Stimulated activated naive CD8-positive, alpha-beta T cell treated with anti-CD3 and anti-CD28 coated beads, Interleukin-15, amount 100 ng/mL, for 72 hours (primary cell): ENCODE data around the gene USP24.

Experiments used
- ATAC-seq: fragments of 150-1000 bp; cut with Tn5 transposase; 2 replicates; pipeline ENCODE4 v1.10.0; 2021; ENCODE audit warnings: mild to moderate bottlenecking, moderate library complexity
- DNase-seq, 2 donors: peaks; one replicate each; pipeline ENCODE4 v3.0.0; 2021 to 2022
- H3K27ac Mint-ChIP-seq, 2 donors: one replicate each; pipeline ENCODE4 v1.8.0; 2022; ENCODE audit warnings: mild to moderate bottlenecking in 2 of 2, mixed read lengths in 2 of 2, moderate library complexity in 2 of 2
- H3K27me3 Mint-ChIP-seq: one replicate; pipeline ENCODE4 v1.8.0; 2022; ENCODE audit warnings: mixed read lengths
- H3K4me1 Mint-ChIP-seq: one replicate; pipeline ENCODE4 v1.8.0; 2022; ENCODE audit warnings: mild to moderate bottlenecking, mixed read lengths
- H3K4me3 Mint-ChIP-seq, 2 donors: one replicate each; pipeline ENCODE4 v1.8.0; 2022; ENCODE audit warnings: mild to moderate bottlenecking in 2 of 2, mixed read lengths in 2 of 2, moderate library complexity in 1 of 2
- H3K9me3 Mint-ChIP-seq, 2 donors: one replicate each; pipeline ENCODE4 v1.8.0; 2022; ENCODE audit warnings: mixed read lengths in 2 of 2

USP24 gene

DNA sequence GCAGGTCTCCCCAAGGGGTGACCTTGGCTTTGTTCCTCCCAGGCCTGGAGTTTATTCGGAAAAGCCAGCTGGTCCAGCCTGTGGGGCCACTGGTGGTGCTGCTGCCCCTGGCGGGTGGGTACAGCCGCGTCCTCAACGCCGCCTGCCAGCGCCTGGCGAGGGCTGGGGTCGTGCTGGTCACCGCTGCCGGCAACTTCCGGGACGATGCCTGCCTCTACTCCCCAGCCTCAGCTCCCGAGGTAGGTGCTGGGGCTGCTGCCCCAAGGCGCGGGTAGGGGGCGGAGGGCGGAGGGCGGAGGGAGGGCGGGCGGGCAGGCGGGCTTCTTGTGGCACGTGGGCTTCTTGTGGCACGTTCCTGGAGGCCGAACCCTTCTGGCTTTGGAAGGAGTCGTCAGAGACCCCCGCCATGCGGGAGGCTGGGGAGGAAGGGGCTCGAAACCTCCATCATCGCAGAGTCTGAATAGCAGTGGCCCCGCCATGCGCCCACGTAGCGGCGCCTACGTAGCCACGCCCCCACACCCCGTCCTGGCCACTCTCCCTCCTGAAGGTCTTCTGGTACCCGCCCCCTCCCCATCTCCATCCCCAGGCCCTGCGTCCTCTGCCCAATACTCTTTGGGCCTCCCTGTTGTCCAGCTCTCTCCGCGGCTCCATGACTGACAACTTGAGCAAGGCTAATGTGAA, 159.1 kb downstream of the USP24 start:
- H3K27me3 Mint-ChIP-seq = no peaks in the 10 kb centered on the region
- no peak for DNase-seq
- peaks cover 12% of the 10 kb centered on the region for H3K4me1 Mint-ChIP-seq
- ATAC-seq = peak; percentile 13
- H3K4me3 Mint-ChIP-seq = no peak overlapping the region
- no peak overlapping the region for H3K27ac Mint-ChIP-seq
- H3K9me3 Mint-ChIP-seq = no peaks in the 10 kb centered on the region

DNA sequence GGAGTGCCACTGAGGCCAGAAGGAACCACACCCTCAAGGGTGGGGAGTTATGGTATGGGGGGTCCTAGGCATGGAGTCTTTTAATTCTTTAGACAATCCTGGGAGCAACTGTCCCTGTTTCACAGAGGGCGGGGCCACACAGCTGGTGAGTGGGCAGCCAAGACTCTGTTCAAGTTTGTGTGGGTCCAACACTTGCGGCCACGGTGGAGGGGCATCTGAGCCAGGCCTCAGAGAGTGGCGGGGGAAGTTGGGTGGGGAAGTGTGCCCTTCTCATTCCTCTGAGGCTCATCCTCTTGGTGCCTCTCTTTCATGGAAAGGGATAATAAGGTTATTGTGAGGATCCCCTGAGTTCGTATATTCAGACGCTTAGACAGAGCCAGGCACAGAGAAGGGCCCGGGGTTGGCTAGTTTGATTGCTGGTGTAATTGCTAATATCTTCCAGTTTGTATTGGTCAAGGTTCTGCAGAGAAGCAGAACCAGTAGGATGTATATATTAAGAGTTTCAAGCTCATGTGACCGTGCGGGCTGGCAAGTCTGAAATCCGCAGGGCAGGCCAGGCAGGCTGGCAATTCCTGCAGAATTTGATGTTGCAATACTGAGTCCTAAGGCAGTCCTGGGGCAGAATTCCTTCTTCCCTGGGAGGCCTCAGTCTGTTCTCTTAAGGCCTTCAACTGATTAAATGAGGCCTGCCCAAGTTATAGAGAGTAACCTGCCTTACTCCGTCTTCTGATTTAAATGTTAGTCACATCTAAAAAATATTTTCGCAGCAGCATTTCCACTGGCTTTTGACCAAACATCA, 159.9 kb downstream of the USP24 start:
- Mint-ChIP-seq H3K27me3 (no peaks in the 10 kb centered on the region), H3K4me3 (no peak overlapping the region), H3K4me1 (peaks cover 4% of the 10 kb centered on the region), H3K9me3 (no peaks in the 10 kb centered on the region), H3K27ac (no peak overlapping the region)
- ATAC-seq (no peak), DNase-seq (no peak)

DNA sequence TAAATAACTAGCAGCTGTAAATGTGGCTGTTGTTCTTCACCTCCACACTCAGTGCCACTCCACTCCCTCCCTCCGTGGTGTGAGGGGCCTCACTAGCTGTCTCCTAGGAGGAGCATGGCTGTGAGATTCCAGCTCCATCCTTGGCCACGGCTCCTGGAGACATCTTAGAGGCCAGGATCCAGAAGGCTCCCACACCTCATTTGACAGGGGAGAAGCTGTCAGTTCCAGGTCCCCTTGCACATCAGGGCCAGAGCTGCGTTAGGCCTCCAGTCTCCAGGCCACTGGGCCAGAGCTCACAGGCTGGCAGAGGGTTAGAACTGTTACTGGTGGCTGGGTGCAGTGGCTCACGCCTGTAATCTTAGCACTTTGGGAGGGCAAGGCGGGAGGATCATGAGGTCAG, 160.8 kb downstream of the USP24 start:
- H3K4me3 Mint-ChIP-seq = no peak overlapping the region
- no peaks in the 10 kb centered on the region for H3K27me3 Mint-ChIP-seq
- H3K9me3 Mint-ChIP-seq = no peaks in the 10 kb centered on the region
- ATAC-seq (no peak), DNase-seq (no peak)
- H3K4me1 Mint-ChIP-seq = no peaks in the 10 kb centered on the region
- H3K27ac Mint-ChIP-seq = no peak overlapping the region

DNA sequence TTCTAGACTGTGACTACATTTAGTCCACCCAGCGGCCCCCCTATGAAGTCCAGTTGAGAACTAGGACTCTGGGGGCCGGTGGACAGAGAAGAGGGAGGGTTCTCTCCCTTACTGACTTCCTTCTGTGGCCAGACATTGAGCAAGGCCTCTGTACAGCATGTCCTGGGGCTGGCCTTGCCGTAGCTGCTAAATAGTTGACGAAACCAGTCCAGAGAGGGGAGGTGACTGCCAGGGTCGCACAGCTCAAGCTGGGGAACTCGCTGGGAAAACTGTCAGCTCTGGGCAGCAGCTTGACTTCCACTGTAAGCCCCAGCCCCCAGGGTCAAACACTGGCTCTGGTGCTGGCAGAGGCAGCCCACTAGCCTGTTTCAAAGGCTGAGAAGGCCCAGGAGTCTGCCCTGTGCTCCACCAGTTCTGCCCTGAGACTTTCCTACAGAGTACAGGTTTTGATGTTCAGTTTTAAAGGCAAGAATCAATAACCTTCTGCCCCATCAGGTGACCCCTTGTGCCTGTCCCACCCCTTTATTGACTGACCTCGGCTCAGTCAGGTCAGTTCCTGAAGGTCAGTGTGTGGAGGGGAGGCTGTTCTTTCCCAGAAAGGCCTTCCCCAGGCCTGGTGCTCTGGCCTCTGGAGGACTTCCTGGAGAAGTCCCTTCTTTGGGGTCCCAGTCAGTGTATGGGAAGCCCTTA, 161.8 kb downstream of the USP24 start:
- Mint-ChIP-seq H3K27ac (no peak overlapping the region), H3K4me3 (no peak overlapping the region), H3K27me3 (no peaks in the 10 kb centered on the region), H3K9me3 (no peaks in the 10 kb centered on the region), H3K4me1 (no peaks in the 10 kb centered on the region)
- DNase-seq = no peak
- no peak for ATAC-seq

DNA sequence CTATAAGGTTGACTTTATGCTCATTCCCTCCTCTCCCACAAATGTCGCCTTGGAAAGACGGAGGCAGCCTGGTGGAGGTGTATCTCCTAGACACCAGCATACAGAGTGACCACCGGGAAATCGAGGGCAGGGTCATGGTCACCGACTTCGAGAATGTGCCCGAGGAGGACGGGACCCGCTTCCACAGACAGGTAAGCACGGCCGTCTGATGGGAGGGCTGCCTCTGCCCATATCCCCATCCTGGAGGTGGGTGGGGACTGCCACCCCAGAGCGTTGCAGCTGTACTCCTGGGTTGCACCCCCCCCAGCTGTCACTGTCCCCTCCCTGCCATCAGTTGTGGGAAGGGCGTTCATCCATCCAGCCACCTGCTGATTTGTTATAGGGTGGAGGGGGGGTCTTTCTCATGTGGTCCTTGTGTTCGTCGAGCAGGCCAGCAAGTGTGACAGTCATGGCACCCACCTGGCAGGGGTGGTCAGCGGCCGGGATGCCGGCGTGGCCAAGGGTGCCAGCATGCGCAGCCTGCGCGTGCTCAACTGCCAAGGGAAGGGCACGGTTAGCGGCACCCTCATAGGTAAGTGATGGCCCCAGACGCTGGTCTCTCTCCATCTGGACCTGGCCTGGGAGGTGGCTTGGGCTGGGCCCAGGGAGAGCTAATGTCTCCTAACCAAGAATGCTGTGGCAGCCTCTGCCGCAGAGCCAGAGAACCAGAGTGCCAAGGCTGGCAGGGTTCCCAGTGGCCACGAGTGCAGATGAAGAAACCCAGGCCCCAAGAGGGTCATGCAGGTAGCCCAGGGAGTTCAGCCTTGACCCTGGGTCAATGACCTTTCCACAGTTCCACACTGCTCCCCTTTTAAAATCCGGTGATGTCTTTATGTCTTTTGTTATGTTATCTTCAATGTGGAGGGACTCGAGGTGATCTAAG, 162.7 kb downstream of the USP24 start:
- no peaks in the 10 kb centered on the region for H3K27me3 Mint-ChIP-seq
- no peaks in the 10 kb centered on the region for H3K4me1 Mint-ChIP-seq
- H3K4me3 Mint-ChIP-seq = no peak overlapping the region
- no peak overlapping the region for H3K27ac Mint-ChIP-seq
- ATAC-seq (no peak), DNase-seq (no peak)
- no peaks in the 10 kb centered on the region for H3K9me3 Mint-ChIP-seq

DNA sequence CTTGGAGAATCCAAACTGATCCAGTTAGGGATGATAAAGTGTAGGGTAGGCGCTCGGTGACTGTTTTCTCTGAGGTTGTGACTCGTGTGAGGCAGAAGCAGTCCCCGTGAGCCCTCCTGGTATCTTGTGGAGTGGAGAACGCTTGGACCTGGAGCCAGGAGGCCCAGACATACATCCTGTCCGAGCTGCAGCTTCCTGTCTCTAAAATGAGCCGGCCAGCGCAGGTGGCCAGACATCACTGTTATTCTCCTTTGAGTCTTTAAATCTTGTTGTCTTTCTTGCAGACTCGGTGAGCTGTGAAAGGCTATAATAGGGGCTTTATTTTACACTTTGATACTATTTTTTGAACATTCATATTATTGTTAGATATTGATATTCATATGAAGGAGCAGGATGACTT, 163.5 kb downstream of the USP24 start:
- Mint-ChIP-seq H3K4me3 (no peak overlapping the region), H3K9me3 (no peaks in the 10 kb centered on the region), H3K27me3 (no peaks in the 10 kb centered on the region), H3K27ac (no peak overlapping the region), H3K4me1 (no peaks in the 10 kb centered on the region)
- DNase-seq (no peak), ATAC-seq (no peak)

DNA sequence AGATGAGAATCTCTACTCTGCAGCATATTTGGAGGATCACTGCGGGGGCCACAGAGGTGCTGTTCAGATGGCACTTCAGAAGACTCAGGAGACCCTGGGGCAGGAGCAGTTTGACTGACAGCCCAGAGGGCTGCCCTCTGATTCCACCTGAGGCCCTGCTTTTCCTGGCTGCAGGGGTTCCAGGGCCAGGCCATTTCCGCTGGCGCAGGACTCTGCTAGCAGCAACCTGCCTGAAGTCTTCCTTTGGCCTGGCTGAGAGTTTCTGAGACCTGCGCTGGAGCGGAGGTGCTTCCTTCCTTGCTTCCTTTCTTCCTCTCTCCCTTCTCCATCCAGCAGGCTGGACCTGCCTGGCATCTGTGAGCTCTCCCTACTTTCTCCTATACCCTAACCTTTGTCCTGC, 164.0 kb downstream of the USP24 start:
- ATAC-seq (no peak), DNase-seq (no peak)
- H3K9me3 Mint-ChIP-seq = no peaks in the 10 kb centered on the region
- no peak overlapping the region for H3K27ac Mint-ChIP-seq
- H3K4me3 Mint-ChIP-seq = no peak overlapping the region
- no peaks in the 10 kb centered on the region for H3K27me3 Mint-ChIP-seq
- H3K4me1 Mint-ChIP-seq = no peaks in the 10 kb centered on the region

DNA sequence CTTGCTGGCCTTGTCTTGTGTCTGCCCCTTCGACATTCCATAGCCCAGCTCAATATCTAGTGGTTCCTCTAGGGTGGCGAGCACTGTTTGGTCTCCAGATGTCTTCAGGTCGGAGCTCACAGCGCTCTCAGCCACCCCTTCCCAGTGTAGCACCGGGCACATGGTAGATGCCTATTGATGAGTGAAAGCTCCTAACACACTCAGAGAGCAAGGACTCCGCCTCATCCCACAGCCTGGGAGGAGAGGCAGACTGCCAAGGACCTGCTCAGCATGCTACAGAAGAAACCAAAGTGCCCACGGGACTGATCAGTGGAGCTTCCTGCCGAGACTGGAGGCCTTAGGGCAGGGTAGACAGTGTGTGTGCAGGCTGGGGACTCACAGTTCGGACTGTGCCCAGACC, 164.9 kb downstream of the USP24 start:
- Mint-ChIP-seq H3K27ac (no peak overlapping the region), H3K9me3 (no peaks in the 10 kb centered on the region), H3K4me3 (no peak overlapping the region), H3K4me1 (no peaks in the 10 kb centered on the region), H3K27me3 (no peaks in the 10 kb centered on the region)
- ATAC-seq = no peak
- DNase-seq = no peak

DNA sequence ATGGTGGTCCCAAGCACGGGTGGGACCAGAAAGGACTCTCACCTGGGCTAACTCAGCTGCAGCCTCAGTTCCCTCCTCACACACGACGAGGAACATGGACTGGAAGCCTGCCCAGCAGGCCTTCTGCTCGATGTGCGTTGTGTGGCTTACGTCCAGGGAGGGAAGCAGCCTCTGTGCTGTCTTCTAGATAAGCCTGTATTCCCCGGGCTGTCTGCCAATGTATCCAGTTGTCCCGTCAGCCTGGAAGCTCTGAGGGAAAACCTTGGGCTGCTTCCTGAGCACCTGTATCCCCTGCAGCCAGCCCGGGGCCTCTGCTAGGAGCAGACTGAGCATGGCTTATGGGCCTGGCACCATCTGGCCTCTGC, 165.3 kb downstream of the USP24 start:
- no peak for ATAC-seq
- no peaks in the 10 kb centered on the region for H3K27me3 Mint-ChIP-seq

DNA sequence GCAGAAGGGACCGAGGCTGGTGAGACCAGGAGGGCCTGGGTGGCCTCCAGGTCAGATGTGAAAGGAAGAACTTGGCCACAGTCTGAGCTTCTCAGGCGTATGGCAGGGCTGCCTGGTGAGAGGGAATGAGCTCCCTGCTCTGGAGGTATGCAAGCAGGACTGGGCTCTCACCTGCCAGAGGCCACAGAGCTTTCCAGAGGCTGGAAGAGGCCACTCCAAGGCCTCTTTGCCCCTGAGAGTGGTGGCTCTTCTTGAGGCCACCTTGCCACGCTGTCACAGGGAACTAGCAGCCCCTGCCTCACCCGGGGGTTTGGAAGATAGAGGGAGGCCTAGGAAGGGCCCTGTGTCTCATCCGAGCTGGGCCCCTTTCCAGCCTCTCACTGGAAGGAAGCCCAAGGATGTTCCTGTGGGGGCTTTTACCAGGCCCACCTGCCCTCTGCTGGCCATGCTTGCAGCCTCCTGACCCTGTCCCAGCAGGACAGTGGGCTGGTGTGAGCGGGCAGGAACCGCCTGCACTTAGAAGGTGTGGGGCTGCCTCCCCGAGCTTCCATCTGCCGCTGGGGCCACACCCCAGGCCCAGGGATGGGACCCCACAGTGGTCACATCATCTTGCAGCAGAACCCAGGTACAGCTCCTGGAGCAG, 165.8 kb downstream of the USP24 start:
- ATAC-seq (no peak), DNase-seq (no peak)
- H3K4me3 Mint-ChIP-seq = no peak overlapping the region
- no peaks in the 10 kb centered on the region for H3K4me1 Mint-ChIP-seq
- H3K27me3 Mint-ChIP-seq = no peaks in the 10 kb centered on the region
- H3K27ac Mint-ChIP-seq = no peak overlapping the region
- no peaks in the 10 kb centered on the region for H3K9me3 Mint-ChIP-seq

More for the DNA sequence above, 165.3 kb downstream of the USP24 start:
- DNase-seq = no peak
- Mint-ChIP-seq H3K9me3 (no peaks in the 10 kb centered on the region), H3K4me1 (no peaks in the 10 kb centered on the region), H3K27ac (no peak overlapping the region), H3K4me3 (no peak overlapping the region)

DNA sequence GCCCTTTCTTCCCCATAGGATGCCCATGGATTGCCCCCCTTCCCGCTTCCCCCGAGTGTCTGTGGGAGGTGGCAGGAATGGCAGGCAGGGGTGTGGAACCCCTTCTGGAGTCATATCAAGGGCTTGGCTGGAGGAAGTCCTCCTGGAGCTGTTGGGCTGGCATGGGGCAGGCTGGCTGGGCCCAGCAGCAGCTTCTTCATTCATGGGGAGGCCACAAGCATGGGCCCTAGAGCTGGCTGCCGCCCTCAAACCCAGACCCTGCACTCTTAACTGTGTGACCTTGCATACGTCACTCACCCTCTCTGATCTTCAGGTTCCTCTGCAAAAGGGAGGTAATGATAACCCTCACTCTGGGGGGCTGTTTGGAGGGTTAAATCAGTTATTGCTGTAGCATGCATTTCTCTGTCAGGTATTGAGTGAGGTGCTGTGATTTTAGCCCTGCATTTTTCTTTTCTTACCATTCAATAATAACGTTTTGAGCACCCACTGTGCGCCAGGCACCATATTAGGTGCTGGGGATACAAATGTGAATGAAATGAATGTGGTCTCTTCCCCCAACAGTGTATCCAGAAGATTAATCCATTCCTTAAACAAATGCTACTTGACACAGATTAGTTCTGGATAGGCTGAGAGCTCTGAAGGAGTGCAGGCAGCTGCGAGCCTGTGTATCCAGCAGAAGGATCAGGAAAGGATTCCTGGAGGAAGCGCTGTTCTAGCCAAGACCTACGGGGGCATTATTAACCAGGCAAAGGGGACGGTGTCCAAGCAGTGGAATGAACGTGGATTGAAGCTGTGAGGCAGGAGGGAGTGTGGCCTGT, 166.5 kb downstream of the USP24 start:
- no peaks in the 10 kb centered on the region for H3K4me1 Mint-ChIP-seq
- ATAC-seq = no peak
- H3K9me3 Mint-ChIP-seq = no peaks in the 10 kb centered on the region
- DNase-seq = no peak
- H3K27ac Mint-ChIP-seq = peak overlapping the region in 1 of 2 donors; percentile 53
- no peak overlapping the region for H3K4me3 Mint-ChIP-seq
- H3K27me3 Mint-ChIP-seq = no peaks in the 10 kb centered on the region

DNA sequence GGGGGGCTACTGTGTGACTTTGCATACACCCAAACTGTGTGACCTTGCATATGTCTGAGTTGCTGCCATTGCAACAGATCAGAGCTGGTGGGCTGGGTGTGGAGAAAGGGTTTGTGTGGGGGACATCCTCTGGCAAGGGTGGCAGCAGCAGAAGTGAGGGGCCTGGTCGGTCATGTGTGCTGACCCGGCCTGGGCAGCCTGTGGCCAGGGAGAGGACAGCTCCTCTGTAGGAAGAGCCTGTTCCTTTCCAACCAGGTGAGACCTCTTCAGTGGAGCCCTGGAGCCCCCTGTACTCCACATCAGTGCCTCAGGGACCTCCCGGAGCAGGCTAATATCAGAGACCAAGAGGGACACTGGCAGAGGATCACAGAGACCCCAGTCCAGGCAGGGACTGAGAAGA, 167.6 kb downstream of the USP24 start:
- H3K4me1 Mint-ChIP-seq = no peaks in the 10 kb centered on the region
- DNase-seq (no peak), ATAC-seq (no peak)
- H3K4me3 Mint-ChIP-seq = no peak overlapping the region
- H3K27ac Mint-ChIP-seq = no peak overlapping the region
- H3K27me3 Mint-ChIP-seq = no peaks in the 10 kb centered on the region
- no peaks in the 10 kb centered on the region for H3K9me3 Mint-ChIP-seq

DNA sequence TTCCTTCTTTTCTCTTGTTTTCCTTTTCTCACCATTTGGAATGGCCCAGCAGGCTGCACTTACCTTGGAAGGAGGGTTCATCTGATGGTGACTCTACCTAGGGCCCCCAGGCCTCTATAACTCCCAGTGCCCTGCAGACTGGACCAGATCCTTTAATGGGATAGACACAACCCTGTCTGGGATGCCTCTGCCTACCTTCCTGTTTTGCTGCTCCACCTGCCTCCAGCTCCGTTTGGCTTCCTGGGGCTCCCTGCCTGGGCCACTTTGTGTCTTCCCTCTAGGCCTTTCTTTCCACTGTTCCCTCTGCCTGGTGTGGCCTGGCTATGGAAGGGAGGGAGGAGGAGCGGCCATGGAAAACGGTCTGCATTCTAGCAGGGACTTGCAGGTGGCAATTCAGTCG, 168.3 kb downstream of the USP24 start:
- ATAC-seq = no peak
- H3K27ac Mint-ChIP-seq = peak overlapping the region in 1 of 2 donors; percentile 53
- H3K4me1 Mint-ChIP-seq = no peaks in the 10 kb centered on the region
- H3K4me3 Mint-ChIP-seq = no peak overlapping the region
- no peaks in the 10 kb centered on the region for H3K9me3 Mint-ChIP-seq
- peaks cover 7% of the 10 kb centered on the region for H3K27me3 Mint-ChIP-seq
- no peak for DNase-seq

DNA sequence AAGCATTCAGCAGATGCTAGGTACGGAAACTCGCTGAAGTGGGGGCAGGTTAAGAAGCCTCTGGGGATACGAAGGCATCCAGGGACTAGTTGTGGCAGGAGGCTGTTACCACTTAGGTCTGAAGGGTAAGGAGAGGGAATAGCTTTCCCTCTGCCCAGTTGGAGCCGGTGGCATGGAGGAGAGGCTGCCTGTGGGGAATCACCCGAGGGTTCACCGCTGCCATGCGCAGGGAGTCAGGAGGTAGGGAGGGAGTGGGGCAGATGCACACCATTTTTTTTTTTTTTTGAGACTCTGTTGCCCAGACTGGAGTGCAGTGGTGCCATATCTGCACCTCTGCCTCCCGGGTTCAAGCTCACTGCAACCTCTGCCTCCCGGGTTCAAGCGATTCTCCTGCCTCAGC, 169.7 kb downstream of the USP24 start:
- Mint-ChIP-seq H3K27me3 (peaks cover 21% of the 10 kb centered on the region), H3K9me3 (no peaks in the 10 kb centered on the region), H3K27ac (no peak overlapping the region), H3K4me3 (no peak overlapping the region), H3K4me1 (no peaks in the 10 kb centered on the region)
- ATAC-seq = no peak
- DNase-seq = no peak
